ENCODE results near the gene TMEM215.
"Not testable (repeated sequence)": the region's sequence is repeated elsewhere in the genome, so short reads cannot be mapped to it uniquely, and the experiment has no call there.

The TMEM215 gene, protein sequence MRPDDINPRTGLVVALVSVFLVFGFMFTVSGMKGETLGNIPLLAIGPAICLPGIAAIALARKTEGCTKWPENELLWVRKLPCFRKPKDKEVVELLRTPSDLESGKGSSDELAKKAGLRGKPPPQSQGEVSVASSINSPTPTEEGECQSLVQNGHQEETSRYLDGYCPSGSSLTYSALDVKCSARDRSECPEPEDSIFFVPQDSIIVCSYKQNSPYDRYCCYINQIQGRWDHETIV

DNA sequence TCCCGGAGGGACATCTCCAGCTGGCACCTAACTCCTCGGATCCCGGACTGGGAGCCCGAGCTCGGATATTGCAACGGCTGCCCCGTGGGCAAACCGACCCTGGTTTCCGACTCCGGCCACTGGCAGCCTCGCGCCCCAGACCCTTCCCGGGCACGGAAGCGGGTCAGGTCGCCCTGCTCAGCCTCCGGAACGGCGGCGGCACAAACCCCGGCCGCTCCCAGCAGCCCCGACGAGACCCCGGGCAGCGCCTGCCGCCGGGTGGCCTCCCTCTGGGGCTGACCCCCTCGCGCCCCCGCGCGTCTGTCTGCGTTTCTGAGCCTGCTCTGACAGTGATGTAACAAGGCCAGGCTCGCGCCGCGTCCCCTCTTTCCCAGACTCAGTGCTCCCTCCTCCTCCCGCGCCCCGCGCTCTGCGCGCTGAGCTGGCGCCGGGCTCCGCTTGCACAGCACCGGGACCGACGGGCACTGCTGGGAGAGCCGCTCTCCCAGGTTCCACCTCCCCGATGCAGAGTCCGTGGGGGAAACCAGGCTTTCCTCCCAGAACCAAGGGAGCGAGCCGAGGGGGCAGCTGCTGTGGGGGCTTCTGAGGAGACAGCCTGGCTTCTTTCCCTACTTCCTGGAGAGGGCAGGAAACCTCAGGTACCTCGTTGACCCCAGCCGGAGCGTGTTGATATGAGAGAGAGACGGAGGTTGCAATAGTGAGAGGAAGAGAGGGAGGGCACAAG, at the start of gene TMEM215:
TMEM215 (plus strand) TSS at position 373 of the 724 bp plus-strand sequence. CDS start 644 bp downstream, outside the sequence.
- no peak for DNase-seq (ENCODE audit: low read depth in 2 of 2)

DNA sequence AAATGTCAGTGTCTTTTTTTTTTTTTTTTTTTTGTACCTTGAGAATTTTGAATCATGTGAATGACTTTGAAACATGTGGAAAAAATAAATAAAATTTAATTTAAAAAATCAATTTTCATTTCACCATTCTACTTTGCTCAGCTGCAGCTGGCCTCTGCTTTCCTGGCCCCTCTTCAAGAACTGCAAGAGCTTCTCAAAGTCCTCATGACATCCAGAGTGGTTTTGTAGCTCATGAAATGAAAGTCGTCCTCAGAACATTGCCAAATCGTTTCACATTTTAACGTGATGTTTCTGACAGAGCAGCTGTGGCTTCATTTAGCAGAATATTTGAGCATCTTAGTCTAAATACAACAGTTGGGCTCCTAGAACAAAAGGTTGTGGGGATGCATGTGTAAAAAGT, 47.9 kb upstream of the TMEM215 start:
- no peak for DNase-seq (ENCODE audit: low read depth in 2 of 2)

DNA sequence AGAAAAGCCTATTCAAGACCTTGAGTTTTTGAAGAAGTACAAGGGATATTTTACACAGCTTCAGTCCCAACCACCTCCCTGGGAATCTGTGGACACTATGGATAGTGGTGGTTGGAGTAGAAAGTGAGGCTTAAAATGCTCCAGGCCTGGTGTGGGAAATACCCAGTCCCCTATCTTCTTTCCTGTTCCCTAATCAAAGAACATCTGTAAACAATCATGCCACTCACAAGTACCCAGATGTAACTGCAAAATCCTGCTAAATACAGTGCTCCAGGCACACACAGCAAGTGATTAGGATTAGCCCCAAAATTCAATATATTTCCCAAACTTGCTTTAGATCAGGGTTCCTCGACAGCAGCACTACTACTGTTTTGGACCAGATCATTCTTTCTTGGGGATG, 46.0 kb upstream of the TMEM215 start:
- no peak for DNase-seq (ENCODE audit: low read depth in 2 of 2)

DNA sequence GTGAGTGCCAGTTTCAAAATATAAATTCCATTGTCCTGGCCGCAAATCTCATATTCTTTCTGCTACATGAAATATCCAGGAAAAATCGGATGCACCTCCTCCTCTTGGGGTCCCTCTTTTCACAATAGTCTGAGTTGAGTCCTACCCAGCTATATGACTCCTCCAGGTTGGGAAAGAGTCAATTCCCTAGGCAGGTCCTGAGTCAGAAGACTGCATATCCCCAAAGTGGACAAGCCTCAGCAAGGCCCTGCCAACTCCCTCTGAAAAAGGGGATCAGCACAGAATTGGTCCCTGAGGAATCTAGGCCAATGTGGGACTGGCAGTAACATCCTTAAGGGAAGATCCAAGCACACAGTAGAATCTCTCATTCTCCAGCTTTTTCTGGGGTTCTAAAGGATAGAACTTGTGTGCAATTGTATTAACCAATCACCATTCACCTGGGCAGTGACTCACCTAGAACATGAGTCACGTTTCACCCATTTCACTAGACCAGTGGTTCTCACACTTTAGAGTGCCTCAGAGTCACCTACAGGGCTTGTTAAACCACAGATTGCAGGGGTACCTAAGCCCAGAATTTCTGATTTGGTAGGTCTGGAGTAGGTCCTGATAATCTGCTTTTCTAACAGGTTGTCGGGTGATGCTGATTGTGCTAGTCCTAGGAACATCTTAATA, 44.7 kb upstream of the TMEM215 start:
- DNase-seq (ENCODE audit: low read depth in 2 of 2) = no peak

DNA sequence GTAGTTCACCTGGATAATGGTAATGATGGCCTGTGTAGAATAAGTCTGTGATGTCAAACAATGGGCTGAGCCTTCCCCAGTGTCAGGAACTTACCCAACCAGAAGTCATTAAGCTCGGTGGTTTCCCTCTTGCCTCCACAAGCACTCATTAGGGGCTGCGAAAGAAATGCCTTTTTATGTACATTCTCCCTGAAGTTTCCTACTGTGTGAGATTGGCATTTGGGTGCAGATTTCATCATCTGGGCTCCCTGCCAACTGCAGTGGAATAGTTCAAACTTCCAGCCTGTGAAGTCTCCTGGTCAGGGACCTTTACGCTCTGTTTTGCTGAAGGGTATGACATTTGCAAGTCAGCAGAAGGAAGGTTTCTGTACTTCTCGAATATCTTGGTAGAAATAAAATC, 41.6 kb upstream of the TMEM215 start:
- DNase-seq (ENCODE audit: low read depth in 2 of 2) = no peak

DNA sequence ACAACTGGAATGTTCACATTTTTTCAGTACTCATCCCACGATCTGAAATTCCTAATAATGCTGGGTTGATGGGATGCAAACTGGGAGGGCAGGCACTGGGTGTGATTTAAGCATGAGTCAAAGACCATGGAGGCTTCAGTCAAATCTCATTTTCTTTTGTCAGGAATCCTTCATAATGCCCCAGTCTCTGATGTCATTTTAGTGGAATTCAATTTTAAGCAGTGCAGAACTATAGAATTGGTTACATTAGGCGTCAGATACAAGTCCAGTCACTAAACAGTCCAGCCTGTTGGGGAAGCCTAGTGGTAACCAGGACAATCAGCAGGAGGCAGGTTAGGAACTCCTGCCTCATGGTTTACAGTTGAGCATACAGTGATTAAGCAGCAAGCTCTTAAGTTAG, 41.0 kb upstream of the TMEM215 start:
- no peak for DNase-seq (ENCODE audit: low read depth in 2 of 2)

DNA sequence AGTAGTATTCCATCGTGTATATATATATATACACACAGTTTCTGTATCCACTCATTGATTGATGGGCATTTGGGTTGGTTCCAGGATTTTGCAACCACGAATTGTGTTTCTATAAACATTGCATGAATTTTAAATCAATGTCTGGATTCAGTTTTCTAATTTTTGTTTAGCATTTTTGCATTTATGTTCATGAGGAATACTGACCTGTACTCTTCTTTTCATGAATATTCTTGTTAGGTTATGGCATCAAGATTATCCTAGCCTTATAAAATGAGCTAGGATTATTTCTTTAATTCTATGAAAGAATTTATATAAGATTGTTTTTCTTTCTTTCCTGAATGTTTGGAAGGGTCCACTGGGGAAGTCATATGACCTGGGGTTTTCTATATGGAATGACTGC, 35.3 kb upstream of the TMEM215 start:
- DNase-seq (ENCODE audit: low read depth in 2 of 2) = no peak

DNA sequence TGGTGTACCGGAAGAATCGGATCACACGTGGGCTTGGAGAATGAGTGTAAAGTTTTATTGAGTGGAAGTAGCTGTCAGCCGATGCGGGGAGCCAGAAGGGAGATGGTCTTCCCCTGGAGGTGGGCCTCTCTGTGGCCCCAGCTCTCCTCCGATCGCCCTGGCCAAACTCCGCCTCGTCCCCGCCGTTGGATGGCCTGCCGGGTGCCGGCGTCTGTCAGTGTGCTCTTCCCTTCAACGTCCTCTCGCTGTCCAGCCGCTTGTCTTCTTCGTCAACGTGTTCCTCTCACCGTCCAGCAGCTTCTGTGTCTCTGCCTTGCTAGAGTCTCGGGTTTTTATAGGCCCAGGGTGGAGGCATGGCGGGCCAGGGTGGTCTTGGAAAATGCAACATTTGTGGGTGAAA, 27.6 kb upstream of the TMEM215 start:
- DNase-seq (ENCODE audit: low read depth in 2 of 2) = no peak

DNA sequence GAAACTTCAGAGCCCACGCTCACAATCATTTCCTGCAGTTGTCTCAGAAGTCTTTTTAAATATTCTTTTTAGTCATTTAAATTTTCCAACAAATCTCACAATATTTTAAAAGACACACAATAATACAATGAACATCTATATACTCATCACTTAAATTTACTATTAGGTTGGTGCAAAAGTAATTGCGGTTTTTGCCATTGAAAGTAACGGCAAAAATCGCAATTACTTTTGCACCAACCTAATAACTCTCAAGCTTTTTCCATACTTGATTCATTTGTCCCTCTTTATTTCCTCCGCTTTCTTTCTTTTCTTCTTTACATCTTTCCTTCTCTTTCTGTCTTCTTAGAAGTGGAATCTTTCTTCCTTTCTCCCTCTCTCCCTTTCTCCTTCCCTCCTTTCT, 19.2 kb upstream of the TMEM215 start:
- DNase-seq (ENCODE audit: low read depth in 2 of 2) = no peak

DNA sequence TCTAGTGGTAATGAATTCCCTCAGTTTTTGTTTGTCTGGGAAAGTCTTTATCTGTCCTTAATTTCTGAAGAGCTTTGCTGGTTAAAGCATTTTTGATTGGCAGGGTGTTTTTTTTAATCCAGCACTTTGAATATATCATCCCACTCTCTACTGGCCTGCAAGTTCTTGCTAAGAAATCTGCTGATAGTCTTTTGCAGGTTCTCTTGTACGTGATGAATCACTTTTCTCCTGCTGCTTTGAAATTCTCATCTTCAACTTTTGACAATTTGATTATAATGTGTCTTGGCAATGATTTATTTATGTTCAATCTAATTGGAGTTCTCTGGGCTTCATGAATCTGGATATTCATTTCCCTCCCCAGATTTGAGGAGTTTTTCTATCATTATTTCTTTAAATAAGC, 8.1 kb upstream of the TMEM215 start:
- DNase-seq (ENCODE audit: low read depth in 2 of 2) = no peak

DNA sequence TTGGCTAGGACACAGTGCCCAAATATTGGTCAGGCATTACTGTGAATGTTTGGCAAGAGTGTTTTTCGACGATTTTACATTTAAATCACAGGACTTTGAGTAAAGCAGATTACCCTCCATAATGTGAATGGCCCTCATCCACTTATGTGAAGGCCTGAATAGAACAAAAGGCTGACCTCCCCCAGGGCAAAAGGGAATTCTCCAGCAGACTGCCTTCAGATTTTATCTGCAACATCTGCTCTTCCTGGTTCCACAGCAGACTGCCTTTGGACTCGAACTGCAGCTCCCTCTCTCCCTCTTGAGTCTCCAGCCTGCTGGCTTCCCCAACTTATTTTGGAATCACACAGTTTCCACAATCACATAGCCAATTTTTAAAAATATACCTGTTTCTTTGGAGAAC, 7.1 kb upstream of the TMEM215 start:
- DNase-seq (ENCODE audit: low read depth in 2 of 2) = no peak

DNA sequence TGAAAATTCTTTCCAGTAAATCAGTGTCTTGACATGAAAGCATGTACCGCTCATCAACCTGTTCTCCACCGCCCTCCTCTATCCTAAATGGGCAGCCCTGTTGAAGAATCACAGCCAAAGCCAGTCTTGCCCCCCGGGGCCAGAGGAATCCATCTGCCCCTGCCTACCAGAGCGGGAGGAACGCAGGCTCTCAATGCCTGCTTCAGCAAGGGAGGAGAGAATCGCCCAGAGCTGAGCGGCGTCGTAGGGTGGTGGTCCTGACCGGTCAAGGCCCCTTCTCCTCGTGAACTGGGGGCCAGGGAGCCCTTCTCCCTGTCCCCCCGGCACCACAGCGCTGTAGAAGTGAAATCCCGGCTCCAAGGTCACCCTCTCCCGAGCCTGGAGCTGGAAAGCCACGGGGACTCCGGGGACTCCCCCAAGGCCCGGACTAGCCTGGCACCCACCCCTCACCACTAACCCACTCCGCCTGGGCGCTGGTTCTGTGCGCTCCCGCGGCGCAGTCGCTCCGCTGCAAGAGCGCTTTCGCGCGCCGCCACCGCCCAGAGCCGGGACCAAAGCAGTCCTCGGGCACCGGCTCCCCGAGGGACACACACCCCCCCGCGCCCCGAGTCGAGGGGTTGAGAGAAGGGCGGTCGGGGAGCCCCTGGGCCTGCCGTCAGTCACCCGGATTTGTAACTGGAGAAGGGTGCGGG, 718 bp upstream of the TMEM215 start:
- no peak for DNase-seq (ENCODE audit: low read depth in 2 of 2)

DNA sequence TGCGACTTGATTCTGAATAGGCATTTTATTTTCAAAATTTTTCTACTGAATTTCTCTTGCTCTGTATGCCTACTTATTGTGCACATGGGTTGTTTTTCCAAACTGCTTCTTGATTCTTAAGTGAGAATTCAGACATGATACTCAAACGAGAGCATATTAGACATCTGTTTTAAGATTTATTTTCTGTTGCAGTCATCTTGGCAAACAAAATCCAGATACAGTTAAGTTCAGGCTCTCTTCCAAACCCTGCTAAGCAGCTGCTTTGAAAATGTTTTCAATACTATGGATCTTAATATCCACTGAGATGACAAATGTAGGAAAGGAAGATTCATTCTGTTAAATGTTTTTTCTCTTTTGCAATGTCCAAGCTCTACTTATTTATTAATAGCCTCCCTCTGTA, 4.5 kb downstream of the TMEM215 start:
- DNase-seq (ENCODE audit: low read depth in 2 of 2) = no peak

DNA sequence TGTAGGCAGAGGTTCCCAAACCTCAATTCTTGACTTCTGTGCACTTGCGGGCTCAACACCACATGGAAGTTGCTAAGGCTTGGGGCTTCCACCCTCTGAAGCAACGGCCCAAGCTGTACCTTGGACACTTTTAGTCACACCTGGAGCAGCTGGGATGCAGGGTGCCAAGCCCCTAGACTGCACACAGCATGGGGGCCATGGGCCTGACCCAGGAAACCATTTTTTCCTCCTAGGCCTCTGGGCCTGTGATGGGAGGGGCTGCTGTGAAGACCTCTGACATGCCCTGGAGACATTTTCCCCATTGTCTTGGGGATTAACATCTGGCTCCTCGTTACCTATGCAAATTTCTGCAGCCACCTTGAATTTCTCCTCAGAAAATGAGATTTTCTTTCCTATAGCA, 12.7 kb downstream of the TMEM215 start:
- DNase-seq (ENCODE audit: low read depth in 2 of 2) = not testable (repeated sequence)

DNA sequence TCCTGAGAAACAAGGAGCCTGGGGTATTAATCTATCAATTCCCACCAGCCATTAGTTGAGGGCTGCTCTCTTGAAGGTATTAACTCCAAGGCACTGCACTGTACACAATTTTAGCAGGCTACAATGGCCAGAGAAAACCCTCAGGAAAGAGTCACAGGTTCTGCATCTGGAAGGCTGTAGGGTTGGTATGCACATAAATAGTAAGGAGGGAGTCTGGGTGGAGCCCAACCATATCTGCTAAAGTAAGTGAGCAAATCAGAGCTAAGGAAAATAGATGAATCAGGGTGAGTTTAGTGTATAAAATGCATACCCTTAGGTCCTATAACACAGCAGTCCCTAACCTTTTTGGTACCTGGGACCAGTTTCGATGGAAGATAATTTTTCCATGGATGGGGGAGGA, 18.2 kb downstream of the TMEM215 start:
- no peak for DNase-seq (ENCODE audit: low read depth in 2 of 2)

DNA sequence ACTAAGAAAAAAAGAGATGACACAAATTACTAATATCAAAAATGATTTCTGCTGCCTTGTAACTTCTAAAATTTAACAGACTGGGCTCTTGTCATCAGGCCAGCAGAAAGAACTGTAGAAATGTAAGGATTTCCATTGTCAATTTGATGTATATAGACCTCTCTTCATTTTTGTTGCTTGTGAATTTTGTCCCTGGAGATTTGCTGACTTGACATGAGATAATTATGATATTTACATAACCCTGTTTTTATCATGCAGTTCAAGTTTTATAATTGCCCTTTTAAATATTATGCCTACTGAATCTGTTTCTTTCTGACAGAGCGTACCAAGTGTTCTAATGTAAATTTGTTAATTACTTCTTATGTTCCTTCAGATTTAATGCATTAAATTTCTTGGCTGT, 23.9 kb downstream of the TMEM215 start:
- no peak for DNase-seq (ENCODE audit: low read depth in 2 of 2)

DNA sequence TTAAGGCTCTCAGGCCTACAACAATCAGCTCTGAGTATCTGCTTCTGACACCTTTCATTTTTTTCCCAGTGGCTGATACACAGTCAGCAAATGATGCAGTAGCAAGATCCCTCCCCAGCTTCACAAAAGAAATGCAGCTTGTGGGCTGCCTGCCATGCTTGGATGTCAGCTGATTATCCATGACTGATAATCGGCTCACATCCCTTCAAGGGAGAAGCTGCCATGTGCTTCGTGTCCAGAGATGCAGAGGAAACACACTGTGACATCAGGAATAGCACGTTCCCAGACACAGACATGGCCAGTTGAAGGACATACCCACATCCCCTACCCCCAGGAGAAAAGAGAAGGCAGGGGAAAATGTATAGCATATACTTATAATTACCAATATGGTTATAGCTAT, 27.9 kb downstream of the TMEM215 start:
- no peak for DNase-seq (ENCODE audit: low read depth in 2 of 2)

DNA sequence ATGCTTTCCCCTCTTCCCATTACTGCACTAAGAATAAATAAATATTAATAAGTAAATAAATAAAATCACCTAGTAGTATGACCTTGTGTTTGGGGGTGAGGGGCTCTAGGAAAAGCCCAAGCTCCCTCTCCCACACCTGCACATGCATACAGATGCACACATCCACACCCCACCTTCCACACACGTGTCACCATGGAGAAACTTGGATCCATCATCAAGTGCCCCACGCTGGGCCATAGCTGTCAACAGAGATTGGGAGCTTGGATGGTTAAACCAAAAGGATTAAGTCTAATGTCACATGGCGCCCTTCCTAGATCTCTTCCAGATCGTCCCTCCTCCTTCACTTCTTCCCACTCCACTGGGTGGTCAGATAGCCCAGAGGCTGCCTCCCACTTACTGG, 37.0 kb downstream of the TMEM215 start:
- DNase-seq (ENCODE audit: low read depth in 2 of 2) = no peak

DNA sequence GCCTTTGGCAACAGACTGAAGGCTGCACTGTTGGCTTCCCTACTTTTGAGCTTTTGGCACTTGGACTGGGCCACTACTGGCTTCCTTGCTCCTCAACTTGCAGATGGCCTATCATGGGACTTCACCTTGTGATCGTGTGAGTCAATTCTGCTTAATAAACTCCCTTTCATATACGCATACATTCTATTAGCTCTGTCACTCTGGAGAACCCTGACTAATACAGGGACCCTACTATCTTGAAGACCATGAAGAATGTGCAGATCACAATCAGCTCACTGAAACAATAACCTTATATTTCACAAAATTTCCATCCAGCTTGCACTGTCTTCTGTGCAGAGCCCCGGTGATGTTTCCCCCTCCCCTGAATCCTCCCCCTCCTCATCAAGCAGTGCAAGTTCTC, 39.8 kb downstream of the TMEM215 start:
- no peak for DNase-seq (ENCODE audit: low read depth in 2 of 2)

DNA sequence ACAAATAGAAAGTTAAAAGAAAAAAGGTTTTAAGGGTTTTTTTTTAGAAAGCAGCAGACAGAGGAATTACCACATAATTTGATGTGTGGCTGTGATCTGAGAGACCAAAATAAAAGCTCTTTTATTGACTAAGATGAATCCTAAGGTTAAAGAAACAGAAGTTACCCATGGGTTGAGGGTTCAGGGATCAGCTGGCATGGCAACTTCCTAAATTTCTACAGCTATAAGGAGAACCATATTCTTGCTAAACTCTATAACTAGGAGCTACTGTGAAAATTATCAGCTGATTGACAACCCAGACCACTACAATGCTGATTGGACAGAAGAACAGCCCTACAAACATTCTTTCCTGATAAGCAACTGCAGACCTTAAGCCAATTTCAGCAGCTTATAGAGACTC, 40.2 kb downstream of the TMEM215 start:
- DNase-seq (ENCODE audit: low read depth in 2 of 2) = no peak

DNA sequence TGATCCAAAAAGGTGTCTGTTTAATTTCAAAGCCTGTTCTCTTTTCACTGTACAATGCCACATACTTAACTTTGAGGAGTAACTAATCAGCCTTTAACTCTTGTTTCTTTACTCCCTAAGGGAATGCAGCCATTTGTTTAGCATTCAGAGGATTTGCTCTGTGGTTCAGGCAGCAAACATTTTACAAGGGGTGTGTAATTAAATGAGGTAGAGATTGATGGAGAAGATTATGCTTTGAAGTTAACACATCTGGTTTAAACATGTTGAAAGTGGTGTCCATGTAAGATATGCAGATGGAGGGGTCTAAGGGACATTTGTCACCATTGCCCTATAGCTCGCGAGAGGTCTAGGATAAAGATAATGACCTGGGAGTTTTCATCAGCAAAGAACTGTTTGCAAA, 41.9 kb downstream of the TMEM215 start:
- DNase-seq (ENCODE audit: low read depth in 2 of 2) = no peak

DNA sequence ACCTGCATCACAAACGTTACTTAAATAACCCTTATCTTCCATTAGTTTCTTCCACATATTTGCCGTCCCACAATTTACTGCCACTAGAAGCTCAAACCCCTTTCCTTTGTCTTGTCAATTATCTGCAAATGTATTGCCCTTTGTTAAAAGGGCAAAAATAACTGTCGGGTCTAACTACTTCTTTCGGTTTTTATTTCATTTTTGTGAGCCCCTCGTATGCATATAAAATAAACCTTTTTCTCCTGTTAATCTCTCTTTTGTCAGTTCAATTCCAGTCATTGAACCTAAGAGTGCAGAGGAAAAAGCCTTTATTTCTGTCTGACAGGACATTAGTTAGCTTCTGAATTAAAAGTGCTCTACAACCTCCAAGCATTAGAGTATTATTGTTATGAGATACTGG, 45.5 kb downstream of the TMEM215 start:
- no peak for DNase-seq (ENCODE audit: low read depth in 2 of 2)

DNA sequence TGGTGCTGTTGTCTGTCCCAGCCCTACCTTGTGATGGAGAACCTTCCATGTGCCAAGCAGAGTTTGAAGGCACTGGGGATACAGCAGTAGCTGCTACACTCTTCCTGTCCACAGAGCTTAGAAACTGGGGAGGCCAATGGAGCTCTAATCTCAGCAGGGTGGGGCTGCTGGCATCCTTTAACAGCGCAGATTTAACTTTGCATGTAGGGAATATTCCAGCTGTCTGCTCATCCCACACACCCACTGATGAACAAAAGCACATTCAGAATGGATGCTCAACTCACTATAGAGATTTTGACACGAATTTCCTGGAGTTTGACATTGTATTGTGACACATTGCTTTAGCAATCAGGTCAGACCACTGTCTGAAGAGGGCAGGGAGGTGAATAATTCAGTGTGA, 49.0 kb downstream of the TMEM215 start:
- DNase-seq (ENCODE audit: low read depth in 2 of 2) = no peak

Data from stimulated activated CD8-positive, alpha-beta memory T cell treated with anti-CD3 and anti-CD28 coated beads, Interleukin-2, amount 100 ng/mL, for 1 hour (primary cell).